CD4-positive, alpha-beta memory T cell (primary cell): ENCODE data around the gene EPHB1. TPM values are rescaled to one million over a fixed set of nuclear protein-coding genes. Genes with fewer than 3 reads are reported as not detected.

Experiments
- CTCF ChIA-PET: fragments of 350-600 bp; sonication (Branson Sonifier 250); formaldehyde crosslinking; loops from one replicate; lab custom pipeline; 2021; ENCODE audit warnings: inconsistent platforms; ENCODE audit not compliant: partially characterized antibody; lab: Charles Lee
- POLR2A ChIA-PET: fragments of 350-600 bp; sonication (Branson Sonifier 250); formaldehyde crosslinking; loops from one replicate; lab custom pipeline; 2021; ENCODE audit not compliant: partially characterized antibody; lab: Charles Lee
- DNase-seq, 5 donors: peaks; one replicate each; pipeline versions ENCODE4 v3.0.0 to v3.0.0-alpha.2; 2020 to 2022; ENCODE audit warnings: mixed read lengths in 1 of 5
- H3K27ac ChIP-seq: one replicate; pipeline ENCODE4 v1.7.0; 2013; ENCODE audit warnings: low read depth, low read length
- H3K27me3 ChIP-seq: 2 replicates; pipeline ENCODE4 v1.7.0; 2013; ENCODE audit warnings: mild to moderate bottlenecking, low read length, moderate library complexity; ENCODE audit not compliant: insufficient read depth
- H3K36me3 ChIP-seq: 2 replicates; pipeline ENCODE4 v1.7.0; 2013; ENCODE audit warnings: mild to moderate bottlenecking, low read length, moderate library complexity; ENCODE audit not compliant: insufficient read depth
- H3K4me1 ChIP-seq: 2 replicates; pipeline ENCODE4 v1.7.0; 2013; ENCODE audit warnings: mild to moderate bottlenecking, low read length, moderate library complexity; ENCODE audit not compliant: insufficient read depth
- H3K4me3 ChIP-seq, 2 donors: one replicate each; pipeline ENCODE4 v1.7.0; 2013; ENCODE audit warnings: low read length in 2 of 2, mild to moderate bottlenecking in 1 of 2
- H3K9me3 ChIP-seq, 2 donors: one replicate each; pipeline ENCODE4 v1.7.0; 2013; ENCODE audit warnings: low read length in 2 of 2, control low read depth in 1 of 2; ENCODE audit not compliant: control insufficient read depth in 1 of 2
- H3K27ac Mint-ChIP-seq, 7 donors: one replicate each; pipeline ENCODE4 v1.8.0; 2020 to 2021; ENCODE audit warnings: mixed read lengths in 7 of 7, mild to moderate bottlenecking in 6 of 7, inconsistent platforms in 3 of 7, moderate library complexity in 3 of 7
- H3K27me3 Mint-ChIP-seq, 2 donors: one replicate each; pipeline ENCODE4 v1.8.0; 2020 to 2021; ENCODE audit warnings: mixed read lengths in 2 of 2
- H3K36me3 Mint-ChIP-seq, 2 donors: one replicate each; pipeline ENCODE4 v1.8.0; 2020 to 2021; ENCODE audit warnings: mixed read lengths in 2 of 2, inconsistent platforms in 1 of 2, mild to moderate bottlenecking in 1 of 2
- H3K4me1 Mint-ChIP-seq, 4 donors: one replicate each; pipeline ENCODE4 v1.8.0; 2020 to 2021; ENCODE audit warnings: mixed read lengths in 4 of 4, mild to moderate bottlenecking in 1 of 4
- H3K4me3 Mint-ChIP-seq, 8 donors: one replicate each; pipeline ENCODE4 v1.8.0; 2020 to 2021; ENCODE audit warnings: mixed read lengths in 8 of 8, mild to moderate bottlenecking in 7 of 8, moderate library complexity in 6 of 8, inconsistent platforms in 3 of 8
- H3K9me3 Mint-ChIP-seq, 8 donors: one replicate each; pipeline ENCODE4 v1.8.0; 2020 to 2021; ENCODE audit warnings: mixed read lengths in 8 of 8, mild to moderate bottlenecking in 5 of 8, inconsistent platforms in 3 of 8, moderate library complexity in 1 of 8
- intact Hi-C: fragments of 100-400 bp; cut with micrococcal nuclease; formaldehyde crosslinking; loops from one replicate; pipeline ENCODE4 v1.15.1; 2023
- polyA plus RNA-seq, 2 donors: library from polyadenylated mRNA; unstranded; fragments of 300-500 nt; fragmentation: Illumina TruSeq; gene quantifications; one replicate each; pipeline ENCODE4 v1.2.3, GENCODE V29; 2021
- total RNA-seq, 2 experiments: library from RNA; stranded (reverse); gene quantifications; one replicate each; pipeline ENCODE4 v1.2.3, GENCODE V29; 2021

EPHB1 gene
- total and polyA plus RNA-seq, 4 experiments from 2014 or later, result 0.30 to 0.69 (median 0.43) TPM; not detected in 1

GRCh38 chr3:135081856-135082434 lies 286.9 kb downstream of the EPHB1 start:
- ChIA-PET POLR2A (no interaction called here), CTCF (no interaction called here)
- Mint-ChIP-seq H3K27me3 (peaks cover 0 to 5% of the 10 kb centered on the region in 2 donors), H3K9me3 (peaks cover 0 to 2% (median 0%) of the 10 kb centered on the region in 8 donors), H3K27ac (no peak overlapping the region), H3K4me3 (peak overlapping the region in 1 of 8 donors; percentile 26), H3K36me3 (no peaks in the 10 kb centered on the region), H3K4me1 (no peaks in the 10 kb centered on the region)
- intact Hi-C loops, result no loop called here
- Histone ChIP-seq H3K4me1 (no peaks in the 10 kb centered on the region), H3K9me3 (no peaks in the 10 kb centered on the region), H3K36me3 (no peaks in the 10 kb centered on the region), H3K4me3 (no peak overlapping the region), H3K27me3 (no peaks in the 10 kb centered on the region), H3K27ac (no peak overlapping the region)
- DNase-seq, result no peak

DNA sequence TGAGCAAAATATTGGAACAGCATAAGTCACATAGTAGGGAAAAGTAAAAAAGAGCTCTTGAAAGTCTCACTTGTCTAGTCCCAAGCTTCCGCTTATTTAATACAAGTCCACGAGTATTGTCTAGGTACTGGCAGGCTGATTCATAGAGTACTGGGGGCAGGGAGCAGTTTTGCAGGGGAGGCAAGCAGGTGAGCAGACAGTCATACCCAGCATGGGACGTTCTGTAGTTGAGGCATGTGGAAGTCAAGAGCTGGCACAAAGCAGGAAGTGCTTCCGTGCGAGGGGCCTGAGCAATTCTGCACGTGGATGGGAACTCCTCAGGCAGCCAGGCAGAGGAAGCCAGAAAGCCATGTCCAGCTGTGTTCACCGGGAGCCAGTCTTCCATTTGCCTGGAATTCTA lies 287.6 kb downstream of the EPHB1 start:
- ChIA-PET POLR2A (no interaction called here), CTCF (no interaction called here)
- no peaks in the 10 kb centered on the region for H3K4me1 Mint-ChIP-seq
- no peak for DNase-seq
- no peaks in the 10 kb centered on the region for H3K9me3 ChIP-seq
- no peak overlapping the region for H3K27ac ChIP-seq
- no peaks in the 10 kb centered on the region for H3K36me3 Mint-ChIP-seq
- no peaks in the 10 kb centered on the region for H3K27me3 ChIP-seq
- no peak overlapping the region for H3K4me3 ChIP-seq
- H3K36me3 ChIP-seq, result no peaks in the 10 kb centered on the region
- intact Hi-C loops, result no loop called here
- H3K9me3 Mint-ChIP-seq, result peaks cover 0 to 2% (median 0%) of the 10 kb centered on the region in 8 donors
- no peak overlapping the region for H3K27ac Mint-ChIP-seq
- H3K4me3 Mint-ChIP-seq, result no peak overlapping the region
- H3K27me3 Mint-ChIP-seq, result peaks cover 0 to 7% of the 10 kb centered on the region in 2 donors
- H3K4me1 ChIP-seq, result no peaks in the 10 kb centered on the region

DNA sequence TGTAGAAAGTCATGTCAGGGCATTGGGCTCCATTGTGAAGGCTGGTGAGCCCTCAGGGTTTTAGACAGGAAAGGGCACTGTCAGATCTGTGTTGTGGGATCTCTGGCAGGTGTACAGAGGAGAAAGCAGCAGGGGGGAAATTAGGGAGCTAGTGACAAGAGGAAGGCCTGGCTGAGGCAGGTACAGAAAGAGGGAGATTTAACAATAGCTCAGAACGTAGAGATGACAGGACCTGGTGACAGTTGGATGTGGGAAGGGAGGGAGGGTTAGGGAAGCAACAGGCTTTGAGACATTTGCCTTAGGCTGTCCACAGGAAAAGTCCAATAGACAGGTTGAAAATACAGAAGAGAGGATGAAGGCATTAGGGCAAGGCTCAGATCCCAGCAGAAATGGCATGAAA lies 288.1 kb downstream of the EPHB1 start:
- H3K4me1 Mint-ChIP-seq, result no peaks in the 10 kb centered on the region
- Histone ChIP-seq H3K27ac (no peak overlapping the region), H3K27me3 (no peaks in the 10 kb centered on the region), H3K36me3 (no peaks in the 10 kb centered on the region), H3K4me3 (no peak overlapping the region), H3K9me3 (no peaks in the 10 kb centered on the region), H3K4me1 (no peaks in the 10 kb centered on the region)
- H3K4me3 Mint-ChIP-seq, result no peak overlapping the region
- peaks cover 0 to 2% (median 0%) of the 10 kb centered on the region in 8 donors for H3K9me3 Mint-ChIP-seq
- H3K27ac Mint-ChIP-seq, result no peak overlapping the region
- H3K36me3 Mint-ChIP-seq, result no peaks in the 10 kb centered on the region
- H3K27me3 Mint-ChIP-seq, result peaks cover 0 to 7% of the 10 kb centered on the region in 2 donors
- POLR2A ChIA-PET, result no interaction called here
- intact Hi-C loops, result no loop called here
- CTCF ChIA-PET, result no interaction called here
- no peak for DNase-seq

DNA sequence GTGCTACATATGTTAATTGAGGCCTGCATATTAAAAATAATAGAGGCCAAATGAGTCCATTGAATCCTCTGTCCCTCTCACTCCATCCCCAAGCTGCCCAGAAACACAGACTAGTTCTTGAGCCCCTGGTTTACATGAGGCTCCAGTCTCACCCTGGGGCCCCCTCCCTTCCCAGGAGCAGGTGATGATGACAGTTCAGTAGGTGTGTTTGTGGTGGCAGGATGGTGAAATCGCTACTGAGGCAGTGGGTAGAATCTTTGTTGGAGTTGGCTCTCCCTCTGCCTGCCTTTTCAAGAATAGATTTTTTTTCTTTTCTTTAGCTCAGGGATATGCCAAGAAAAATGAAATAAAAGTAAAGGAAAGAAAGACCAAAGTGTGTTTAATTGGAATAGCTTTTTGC lies 288.7 kb downstream of the EPHB1 start:
- H3K36me3 ChIP-seq, result no peaks in the 10 kb centered on the region
- no peak overlapping the region for H3K27ac Mint-ChIP-seq
- no peaks in the 10 kb centered on the region for H3K27me3 ChIP-seq
- no peak for DNase-seq
- no peaks in the 10 kb centered on the region for H3K4me1 Mint-ChIP-seq
- H3K4me1 ChIP-seq, result no peaks in the 10 kb centered on the region
- peaks cover 0 to 7% of the 10 kb centered on the region in 2 donors for H3K27me3 Mint-ChIP-seq
- no peaks in the 10 kb centered on the region for H3K9me3 ChIP-seq
- no peaks in the 10 kb centered on the region for H3K36me3 Mint-ChIP-seq
- POLR2A ChIA-PET, result no interaction called here
- H3K4me3 ChIP-seq, result no peak overlapping the region
- H3K9me3 Mint-ChIP-seq, result peaks cover 0 to 2% (median 0%) of the 10 kb centered on the region in 8 donors
- intact Hi-C loops, result no loop called here
- H3K4me3 Mint-ChIP-seq, result no peak overlapping the region
- CTCF ChIA-PET, result no interaction called here
- H3K27ac ChIP-seq, result no peak overlapping the region

GRCh38 chr3:135084405-135084804 lies 289.3 kb downstream of the EPHB1 start:
- no peak overlapping the region for H3K27ac Mint-ChIP-seq
- intact Hi-C loops, result no loop called here

GRCh38 chr3:135084976-135085375 lies 289.9 kb downstream of the EPHB1 start:
- Mint-ChIP-seq H3K4me1 (no peaks in the 10 kb centered on the region), H3K9me3 (peaks cover 0 to 3% (median 0%) of the 10 kb centered on the region in 8 donors), H3K27me3 (peaks cover 0 to 7% of the 10 kb centered on the region in 2 donors), H3K27ac (no peak overlapping the region), H3K4me3 (no peak overlapping the region), H3K36me3 (no peaks in the 10 kb centered on the region)
- CTCF ChIA-PET, result no interaction called here
- intact Hi-C loops, result no loop called here
- no peak overlapping the region for H3K4me3 ChIP-seq
- POLR2A ChIA-PET, result no interaction called here
- DNase-seq, result no peak
- H3K9me3 ChIP-seq, result no peaks in the 10 kb centered on the region
- H3K27ac ChIP-seq, result no peak overlapping the region
- no peaks in the 10 kb centered on the region for H3K36me3 ChIP-seq
- H3K4me1 ChIP-seq, result no peaks in the 10 kb centered on the region
- no peaks in the 10 kb centered on the region for H3K27me3 ChIP-seq

More at GRCh38 chr3:135084405-135084804, 289.3 kb downstream of the EPHB1 start:
- H3K27me3 Mint-ChIP-seq, result peaks cover 0 to 7% of the 10 kb centered on the region in 2 donors
- H3K9me3 Mint-ChIP-seq, result no peaks in the 10 kb centered on the region
- no peaks in the 10 kb centered on the region for H3K27me3 ChIP-seq
- no peak overlapping the region for H3K27ac ChIP-seq
- H3K36me3 Mint-ChIP-seq, result no peaks in the 10 kb centered on the region
- ChIA-PET POLR2A (no interaction called here), CTCF (no interaction called here)
- no peaks in the 10 kb centered on the region for H3K9me3 ChIP-seq
- no peak for DNase-seq
- no peak overlapping the region for H3K4me3 ChIP-seq
- H3K4me3 Mint-ChIP-seq, result no peak overlapping the region
- no peaks in the 10 kb centered on the region for H3K4me1 Mint-ChIP-seq
- H3K36me3 ChIP-seq, result no peaks in the 10 kb centered on the region
- no peaks in the 10 kb centered on the region for H3K4me1 ChIP-seq

DNA sequence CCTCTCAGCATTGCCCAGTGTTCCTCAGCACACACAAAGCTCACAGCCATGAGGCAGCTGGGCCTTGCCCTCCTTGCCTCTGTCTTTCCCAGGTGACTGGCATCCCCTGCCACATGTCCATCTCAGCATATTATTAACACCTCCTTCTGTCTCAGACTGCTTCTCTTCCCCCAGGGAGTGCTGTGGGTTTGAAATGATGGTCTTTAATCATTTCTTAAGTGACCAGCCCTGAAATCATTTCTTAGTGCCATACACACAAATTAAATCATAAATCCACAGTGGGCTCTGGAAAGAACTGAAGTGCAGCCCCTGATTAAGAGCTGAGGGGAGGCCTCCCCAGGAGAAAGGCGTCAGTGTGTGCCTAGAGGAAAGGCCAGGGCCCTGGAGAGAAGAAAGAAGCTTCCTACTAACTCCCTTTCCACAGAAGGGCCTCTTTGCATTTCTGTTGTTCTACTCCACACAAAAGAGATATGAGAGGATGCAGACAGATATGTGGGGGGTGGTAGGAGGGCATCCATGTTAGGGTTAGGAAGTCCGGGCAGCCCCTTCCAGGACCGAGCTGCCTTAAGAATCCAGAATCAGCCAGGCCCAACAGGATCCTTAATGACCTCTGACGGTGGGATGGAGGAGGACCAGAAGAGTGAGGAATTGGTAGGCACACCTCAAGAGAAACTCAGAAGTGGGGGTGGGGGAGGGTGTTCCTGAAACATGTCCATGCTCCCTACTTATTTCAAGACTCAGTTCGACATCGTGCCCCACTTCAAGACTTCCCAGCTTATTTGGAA lies 290.8 kb downstream of the EPHB1 start:
- CTCF ChIA-PET, result no interaction called here
- Mint-ChIP-seq H3K27ac (no peak overlapping the region), H3K36me3 (no peaks in the 10 kb centered on the region), H3K4me1 (no peaks in the 10 kb centered on the region), H3K9me3 (peaks cover 0 to 3% (median 0%) of the 10 kb centered on the region in 8 donors), H3K4me3 (no peak overlapping the region), H3K27me3 (peaks cover 0 to 7% of the 10 kb centered on the region in 2 donors)
- POLR2A ChIA-PET, result no interaction called here
- Histone ChIP-seq H3K4me3 (no peak overlapping the region), H3K27ac (no peak overlapping the region), H3K9me3 (no peaks in the 10 kb centered on the region), H3K4me1 (no peaks in the 10 kb centered on the region), H3K27me3 (no peaks in the 10 kb centered on the region), H3K36me3 (no peaks in the 10 kb centered on the region)
- intact Hi-C loops, result no loop called here
- no peak for DNase-seq
